ENCODE measurements around the gene TNNC2. TPM values are rescaled to one million over a fixed set of nuclear protein-coding genes. Genes with fewer than 3 reads are reported as not detected.
"Not testable (repeated sequence)": the region's sequence is repeated elsewhere in the genome, so short reads cannot be mapped to it uniquely, and the experiment has no call there.

TNNC2 gene
- 0.42 and 0.70 TPM in 2 replicates for total RNA-seq (2014; rRNA removed; shearing (Covaris generic))

- Histone ChIP-seq H3K4me3 (ENCODE audit: insufficient read depth, low read depth, low read length) (no peak within 1 kb of the TSS), H3K36me3 (replicated peaks; ENCODE audit: control insufficient read depth, insufficient read depth, low read length) (no peaks in the 10 kb centered on the region), H3K27me3 (ENCODE audit: control insufficient read depth, insufficient read depth, low read length) (peaks cover 15% of the 10 kb centered on the region)
- DNase-seq = no peak
Measured at GRCh38 chr20:45827030-45827652, at the start of gene TNNC2. Gene TNNC2 (minus strand): TSS chr20:45827312. CDS start chr20:45827248, 64 bp downstream.

GRCh38 chr20:45874576-45874975 is 47.5 kb upstream of the TNNC2 start:
- no peak for DNase-seq
- Histone ChIP-seq H3K27me3 (ENCODE audit: control insufficient read depth, insufficient read depth, low read length) (no peaks in the 10 kb centered on the region), H3K4me3 (ENCODE audit: insufficient read depth, low read depth, low read length) (no peak overlapping the region), H3K36me3 (replicated peaks; ENCODE audit: control insufficient read depth, insufficient read depth, low read length) (peaks cover 2% of the 10 kb centered on the region)

- H3K27me3 ChIP-seq (ENCODE audit: control insufficient read depth, insufficient read depth, low read length) = not testable (repeated sequence)
Measured at GRCh38 chr20:45874104-45874481, 47.0 kb upstream of the TNNC2 start.

GRCh38 chr20:45873409-45874103 is 46.4 kb upstream of the TNNC2 start:
- Histone ChIP-seq H3K4me3 (ENCODE audit: insufficient read depth, low read depth, low read length) (no peak overlapping the region), H3K27me3 (ENCODE audit: control insufficient read depth, insufficient read depth, low read length) (no peaks in the 10 kb centered on the region), H3K36me3 (replicated peaks; ENCODE audit: control insufficient read depth, insufficient read depth, low read length) (peaks cover 2% of the 10 kb centered on the region)
- DNase-seq = no peak

More at GRCh38 chr20:45874104-45874481, 47.0 kb upstream of the TNNC2 start:
- not testable (repeated sequence) for DNase-seq; H3K36me3 ChIP-seq (replicated peaks; ENCODE audit: control insufficient read depth, insufficient read depth, low read length); H3K4me3 ChIP-seq (ENCODE audit: insufficient read depth, low read depth, low read length)

- Histone ChIP-seq H3K36me3 (replicated peaks; ENCODE audit: control insufficient read depth, insufficient read depth, low read length) (no peaks in the 10 kb centered on the region), H3K27me3 (ENCODE audit: control insufficient read depth, insufficient read depth, low read length) (no peaks in the 10 kb centered on the region), H3K4me3 (ENCODE audit: insufficient read depth, low read depth, low read length) (no peak overlapping the region)
- DNase-seq = no peak
Measured at GRCh38 chr20:45872626-45873025, 45.5 kb upstream of the TNNC2 start.

GRCh38 chr20:45867819-45868176 is 40.7 kb upstream of the TNNC2 start:
- Histone ChIP-seq H3K4me3 (ENCODE audit: insufficient read depth, low read depth, low read length) (no peak overlapping the region), H3K36me3 (replicated peaks; ENCODE audit: control insufficient read depth, insufficient read depth, low read length) (no peaks in the 10 kb centered on the region), H3K27me3 (ENCODE audit: control insufficient read depth, insufficient read depth, low read length) (no peaks in the 10 kb centered on the region)
- no peak for DNase-seq

- Histone ChIP-seq H3K36me3 (replicated peaks; ENCODE audit: control insufficient read depth, insufficient read depth, low read length) (no peaks in the 10 kb centered on the region), H3K27me3 (ENCODE audit: control insufficient read depth, insufficient read depth, low read length) (no peaks in the 10 kb centered on the region), H3K4me3 (ENCODE audit: insufficient read depth, low read depth, low read length) (no peak overlapping the region)
- DNase-seq = no peak
Measured at GRCh38 chr20:45867136-45867818, 40.2 kb upstream of the TNNC2 start.

GRCh38 chr20:45866454-45866853 is 39.3 kb upstream of the TNNC2 start:
- no peak for DNase-seq
- Histone ChIP-seq H3K4me3 (ENCODE audit: insufficient read depth, low read depth, low read length) (no peak overlapping the region), H3K36me3 (replicated peaks; ENCODE audit: control insufficient read depth, insufficient read depth, low read length) (no peaks in the 10 kb centered on the region), H3K27me3 (ENCODE audit: control insufficient read depth, insufficient read depth, low read length) (no peaks in the 10 kb centered on the region)

- H3K27me3 ChIP-seq (ENCODE audit: control insufficient read depth, insufficient read depth, low read length) = no peaks in the 10 kb centered on the region
- no peak overlapping the region for H3K4me3 ChIP-seq (ENCODE audit: insufficient read depth, low read depth, low read length)
- no peaks in the 10 kb centered on the region for H3K36me3 ChIP-seq (replicated peaks; ENCODE audit: control insufficient read depth, insufficient read depth, low read length)
- DNase-seq = no peak
Measured at GRCh38 chr20:45863543-45864470, 36.7 kb upstream of the TNNC2 start.

- Histone ChIP-seq H3K27me3 (ENCODE audit: control insufficient read depth, insufficient read depth, low read length) (no peaks in the 10 kb centered on the region), H3K4me3 (ENCODE audit: insufficient read depth, low read depth, low read length) (no peak overlapping the region), H3K36me3 (replicated peaks; ENCODE audit: control insufficient read depth, insufficient read depth, low read length) (no peaks in the 10 kb centered on the region)
- no peak for DNase-seq
Measured at GRCh38 chr20:45861221-45862075, 34.3 kb upstream of the TNNC2 start.

- Histone ChIP-seq H3K4me3 (ENCODE audit: insufficient read depth, low read depth, low read length) (no peak overlapping the region), H3K36me3 (replicated peaks; ENCODE audit: control insufficient read depth, insufficient read depth, low read length) (no peaks in the 10 kb centered on the region), H3K27me3 (ENCODE audit: control insufficient read depth, insufficient read depth, low read length) (no peaks in the 10 kb centered on the region)
- no peak for DNase-seq
Measured at GRCh38 chr20:45860560-45861220, 33.6 kb upstream of the TNNC2 start.

GRCh38 chr20:45859916-45860315 is 32.8 kb upstream of the TNNC2 start:
- no peak for DNase-seq
- Histone ChIP-seq H3K36me3 (replicated peaks; ENCODE audit: control insufficient read depth, insufficient read depth, low read length) (no peaks in the 10 kb centered on the region), H3K27me3 (ENCODE audit: control insufficient read depth, insufficient read depth, low read length) (no peaks in the 10 kb centered on the region), H3K4me3 (ENCODE audit: insufficient read depth, low read depth, low read length) (no peak overlapping the region)

GRCh38 chr20:45857882-45858216 is 30.7 kb upstream of the TNNC2 start:
- Histone ChIP-seq H3K4me3 (ENCODE audit: insufficient read depth, low read depth, low read length) (peak overlapping the region; percentile 84), H3K36me3 (replicated peaks; ENCODE audit: control insufficient read depth, insufficient read depth, low read length) (no peaks in the 10 kb centered on the region), H3K27me3 (ENCODE audit: control insufficient read depth, insufficient read depth, low read length) (no peaks in the 10 kb centered on the region)
- DNase-seq = peak; percentile 89

All from H7 (cell line).